GM12878 (cell line): Measurements from ENCODE around the gene EFCC1. TPM values are rescaled to one million over a fixed set of nuclear protein-coding genes. Genes with fewer than 3 reads are reported as not detected.

Experiments
- ATAC-seq: fragments of 200-7000 bp; cut with Tn5 transposase; 3 replicates; pipeline ENCODE4 v1.9.1; 2020; ENCODE audit warnings: mild to moderate bottlenecking, moderate library complexity
- BruUV-seq: library from RNA; stranded (reverse); fragments of 400-500 nt; replicated peaks from 2 replicates; lab custom pipeline; 2021; lab: Mats Ljungman, UMichigan
- CTCF ChIA-PET: fragments of 300-600 bp; sonication (Branson Sonifier 250); formaldehyde crosslinking; extraction: SDS; loops from one replicate; lab custom pipeline; 2021; ENCODE audit warnings: inconsistent platforms; lab: Yijun Ruan, JAX
- POLR2A ChIA-PET: fragments of 350-600 bp; formaldehyde crosslinking; extraction: SDS; loops from one replicate; lab custom pipeline; 2021; ENCODE audit warnings: inconsistent platforms; lab: Charles Lee
- RAD21 ChIA-PET: fragments of 300-600 bp; sonication (Branson Sonifier 250); formaldehyde crosslinking; loops from one replicate; lab custom pipeline; 2023; ENCODE audit warnings: antibody characterized with exemption; ENCODE audit not compliant: unreplicated experiment; lab: Charles Lee
- SMC1A ChIA-PET: fragments of 300-600 bp; sonication (Branson Sonifier 250); formaldehyde crosslinking; loops from one replicate; lab custom pipeline; 2023; ENCODE audit not compliant: unreplicated experiment, uncharacterized antibody; lab: Charles Lee
- DNase-seq: peaks from one replicate; pipeline ENCODE4 v3.0.0-alpha.2; 2011; ENCODE audit warnings: low read depth, low spot score
- FAIRE-seq: peaks from 3 replicates; lab custom pipeline; 2011; peaks lifted over from hg19 to GRCh38; lab: Jason Lieb, UNC
- H2AFZ ChIP-seq: 2 replicates; pipeline ENCODE4 v1.6.0; 2011; ENCODE audit warnings: low read depth, low read length, control low read depth; ENCODE audit not compliant: control insufficient read depth
- H3K27ac ChIP-seq: 2 replicates; pipeline ENCODE4 v1.5.1; 2011; ENCODE audit warnings: control low read depth; ENCODE audit not compliant: control insufficient read depth, insufficient read depth
- H3K27me3 ChIP-seq, 2 experiments: replicated peaks in 1 of 2; 2 replicates each; pipeline versions ENCODE4 v1.6.0 to v1.6.1; 2011; ENCODE audit warnings: low read length in 1 of 2; ENCODE audit not compliant: control insufficient read depth in 2 of 2, insufficient read depth in 2 of 2
- H3K36me3 ChIP-seq, 2 experiments: 2 replicates each; pipeline ENCODE4 v1.5.1; 2011; ENCODE audit warnings: low read length in 1 of 2; ENCODE audit not compliant: control insufficient read depth in 2 of 2, insufficient read depth in 2 of 2
- H3K4me1 ChIP-seq: 2 replicates; pipeline ENCODE4 v1.6.1; 2011; ENCODE audit warnings: mild to moderate bottlenecking, low read length, moderate library complexity, mixed read lengths; ENCODE audit not compliant: control insufficient read depth, insufficient read depth
- H3K4me2 ChIP-seq: 2 replicates; pipeline ENCODE4 v1.6.0; 2011; ENCODE audit warnings: control low read depth; ENCODE audit not compliant: control insufficient read depth, insufficient read depth
- H3K4me3 ChIP-seq: fragments of 200-600 bp; sonication (generic); 2 replicates; pipeline ENCODE4 v1.5.1; 2016
- H3K79me2 ChIP-seq: 2 replicates; pipeline ENCODE4 v1.6.0; 2011; ENCODE audit warnings: low read length; ENCODE audit not compliant: control insufficient read depth, insufficient read depth
- H3K9ac ChIP-seq: 2 replicates; pipeline ENCODE4 v1.8.0; 2011; ENCODE audit warnings: low read length, control low read depth, mixed read lengths; ENCODE audit not compliant: control insufficient read depth, insufficient read depth
- H3K9me3 ChIP-seq: replicated peaks from 3 replicates; pipeline ENCODE4 v1.5.1; 2011; ENCODE audit warnings: mild to moderate bottlenecking, low read length; ENCODE audit not compliant: control insufficient read depth, insufficient read depth
- H4K20me1 ChIP-seq: 2 replicates; pipeline ENCODE4 v1.6.0; 2011; ENCODE audit not compliant: control insufficient read depth, insufficient read depth
- ATF2 ChIP-seq: IDR thresholded peaks from 2 replicates; pipeline ENCODE4 v1.6.1; 2012; ENCODE audit warnings: low read length, inconsistent platforms
- BRCA1 ChIP-seq: IDR thresholded peaks from 2 replicates; pipeline ENCODE4 v1.6.1; 2011; ENCODE audit warnings: low read depth, low read length, improper control_type of control experiment
- FOXM1 ChIP-seq: IDR thresholded peaks from 2 replicates; pipeline ENCODE4 v1.6.1; 2012; ENCODE audit warnings: low read depth, mild to moderate bottlenecking, inconsistent platforms, low read length, moderate library complexity
- IKZF2 ChIP-seq, 2 experiments: fragments of 450-650 bp; IDR thresholded peaks; 2 replicates each; pipeline ENCODE4 v1.6.1; 2017; ENCODE audit warnings: mild to moderate bottlenecking in 2 of 2, moderate library complexity in 2 of 2
- KDM1A ChIP-seq: fragments of 200-600 bp; sonication (generic); IDR thresholded peaks from 2 replicates; pipeline ENCODE4 v1.6.1; 2016; ENCODE audit warnings: borderline replicate concordance
- MXI1 ChIP-seq: fragments of 150-350 bp; IDR thresholded peaks from 2 replicates; pipeline ENCODE4 v1.6.1; 2011; ENCODE audit warnings: low read depth, mild to moderate bottlenecking, inconsistent platforms, low read length, improper control_type of control experiment
- NFXL1 ChIP-seq: fragments of 450-650 bp; IDR thresholded peaks from 2 replicates; pipeline ENCODE4 v1.6.1; 2017; ENCODE audit warnings: antibody characterized with exemption, mild to moderate bottlenecking, borderline replicate concordance
- SRF ChIP-seq, 2 experiments: IDR thresholded peaks; 2 replicates each; pipeline ENCODE4 v1.6.1; 2011; ENCODE audit warnings: low read depth in 2 of 2, low read length in 2 of 2, mild to moderate bottlenecking in 1 of 2, moderate library complexity in 1 of 2
- ZBED1 ChIP-seq: IDR thresholded peaks from 2 replicates; pipeline ENCODE4 v1.6.1; 2016; ENCODE audit warnings: borderline replicate concordance
- WGBS: methylation state at CpG from one replicate; pipeline ENCODE4 v1.1.6; 2016; ENCODE audit warnings: low lambda C conversion rate; ENCODE audit not compliant: insufficient replicate concordance, insufficient coverage; ENCODE audit errors: missing lambda C conversion rate; 5-methylcytosine and 5-hydroxymethylcytosine counted together
- in situ Hi-C: fragments of 300-500 bp; cut with MboI; formaldehyde crosslinking; loops from 9 replicates; pipeline ENCODE4 v1.14.3; 2018; ENCODE audit warnings: mixed read lengths
- intact Hi-C: fragments of 100-400 bp; cut with micrococcal nuclease; formaldehyde crosslinking; loops from one replicate; pipeline ENCODE4 v1.14.2; 2022; ENCODE audit not compliant: unreplicated experiment
- polyA plus RNA-seq, 11 experiments: library from polyadenylated mRNA; depleted of rRNA in 4 of 11; unstranded in 6 of 11; stranded (reverse) in 5 of 11; fragments of >200 nt; fragmentation: Nextera tagmentation in 4 of 11; fragmentation: Illumina TruSeq in 1 of 11; extraction: Ambion mirVana in 4 of 11; extraction: Trizol in 1 of 11; gene quantifications; 1 replicate in 1 of 11; 2 replicates in 10 of 11; pipeline versions ENCODE4 v1.2.1 to v1.2.3, GENCODE V29; 2011 to 2016; ENCODE audit warnings: inconsistent platforms in 2 of 11, missing spikeins in 2 of 11, low read depth in 1 of 11
- total RNA-seq, 4 experiments: library from RNA; depleted of rRNA in 3 of 4; stranded (reverse); fragments of >200 nt in 3 of 4; fragmentation: Illumina TruSeq in 1 of 4; extraction: Trizol in 1 of 4; gene quantifications; 2 replicates each; pipeline versions ENCODE4 v1.2.1 to v1.2.3, GENCODE V29; 2013 to 2021

The EFCC1 gene
- total and polyA plus RNA-seq, 10 of the 15 experiments (the other 5 are each of a cell fraction or from before 2014, with no cell fraction given) = not detected

GRCh38 chr3:128984596-128984995, 16.5 kb upstream of the EFCC1 start:
- RAD21 ChIA-PET = no interaction called here
- H2AFZ ChIP-seq = no peak overlapping the region
- H3K9ac ChIP-seq = no peak overlapping the region
- WGBS = 56% methylated on average over 3 of the region's 3 CpGs
- TF ChIP-seq ATF2 (no peak), SRF (IDR thresholded peaks at IDR 0.05; ENCODE audit: low read depth in 2 of 2, low read length in 2 of 2) (no peak), NFXL1 (no peak), BRCA1 (no peak), ZBED1 (no peak), IKZF2 (IDR thresholded peaks at IDR 0.05) (no peak), MXI1 (no peak), FOXM1 (no peak), KDM1A (no peak)
- SMC1A ChIA-PET = no interaction called here
- H3K36me3 ChIP-seq = no peaks in the 10 kb centered on the region
- ATAC-seq (no peak), DNase-seq (no peak), FAIRE-seq (no peak)
- no peaks in the 10 kb centered on the region for H3K9me3 ChIP-seq
- H4K20me1 ChIP-seq = no peaks in the 10 kb centered on the region
- intact Hi-C loops = no loop called here
- H3K79me2 ChIP-seq = no peaks in the 10 kb centered on the region
- no peak overlapping the region for H3K4me3 ChIP-seq
- POLR2A ChIA-PET = no interaction called here
- peaks cover 0 to 1% of the 10 kb centered on the region in 2 experiments; a peak in 1 of 4 replicates for H3K27me3 ChIP-seq
- no peak overlapping the region for H3K27ac ChIP-seq
- H3K4me1 ChIP-seq = no peaks in the 10 kb centered on the region
- BruUV-seq = no TSS peak
- in situ Hi-C loops = no loop called here
- no peak overlapping the region for H3K4me2 ChIP-seq
- CTCF ChIA-PET = no interaction called here
